Fibroblast of lung (primary cell): ENCODE data around the gene ZNF112. TPM values are rescaled to one million over a fixed set of nuclear protein-coding genes. Genes with fewer than 3 reads are reported as not detected.

Experiments used
- DNase-seq, 2 donors: peaks; one replicate each; pipeline versions ENCODE4 v3.0.0 to v3.0.0-alpha.2; 2010; ENCODE audit warnings: low read depth in 2 of 2
- H2AFZ ChIP-seq: 2 replicates; pipeline ENCODE4 v1.5.1; 2012; ENCODE audit warnings: low read length, control low read depth, inconsistent platforms
- H3K27ac ChIP-seq: 2 replicates; pipeline ENCODE4 v1.5.1; 2011; ENCODE audit warnings: low read length, control low read depth; ENCODE audit not compliant: insufficient read depth
- H3K27me3 ChIP-seq: 2 replicates; pipeline ENCODE4 v1.5.1; 2011; ENCODE audit warnings: mild to moderate bottlenecking, low read length; ENCODE audit not compliant: control insufficient read depth, insufficient read depth
- H3K36me3 ChIP-seq: 2 replicates; pipeline ENCODE4 v1.5.1; 2011; ENCODE audit warnings: low read length; ENCODE audit not compliant: control insufficient read depth, insufficient read depth
- H3K4me1 ChIP-seq: 2 replicates; pipeline ENCODE4 v1.5.1; 2011; ENCODE audit warnings: low read length; ENCODE audit not compliant: control insufficient read depth, insufficient read depth; ENCODE audit errors: extremely low read depth
- H3K4me2 ChIP-seq: 2 replicates; pipeline ENCODE4 v1.5.1; 2011; ENCODE audit warnings: low read length, control low read depth; ENCODE audit not compliant: insufficient read depth; ENCODE audit errors: extremely low read depth
- H3K4me3 ChIP-seq, 4 experiments: fragments of 200-600 bp in 1 of 4; sonication (generic) in 1 of 4; replicated peaks in 1 of 4; 2 replicates each; pipeline ENCODE4 v1.5.1; 2011 to 2016; ENCODE audit warnings: low read length in 4 of 4, low read depth in 3 of 4, mild to moderate bottlenecking in 3 of 4, control low read depth in 2 of 4, inconsistent platforms in 1 of 4, mixed read lengths in 1 of 4; ENCODE audit not compliant: insufficient read depth in 1 of 4; ENCODE audit errors: control extremely low read depth in 1 of 4
- H3K79me2 ChIP-seq: 2 replicates; pipeline ENCODE4 v1.5.1; 2012; ENCODE audit warnings: mild to moderate bottlenecking, low read length, inconsistent platforms; ENCODE audit not compliant: control insufficient read depth, insufficient read depth
- H3K9ac ChIP-seq: 2 replicates; pipeline ENCODE4 v1.5.1; 2011; ENCODE audit warnings: mild to moderate bottlenecking, low read length, control low read depth; ENCODE audit not compliant: insufficient read depth
- H3K9me3 ChIP-seq: 2 replicates; pipeline ENCODE4 v1.5.1; 2012; ENCODE audit warnings: low read depth, low read length; ENCODE audit not compliant: control insufficient read depth, insufficient read depth
- H4K20me1 ChIP-seq: 2 replicates; pipeline ENCODE4 v1.5.1; 2011; ENCODE audit warnings: low read length; ENCODE audit not compliant: control insufficient read depth, insufficient read depth; ENCODE audit errors: extremely low read depth
- CTCF ChIP-seq, 2 donors: IDR thresholded peaks in 1 of 2; conservative IDR thresholded peaks in 1 of 2; 1 replicate in 1 of 2; 2 replicates in 1 of 2; pipeline ENCODE4 v1.5.1; 2011 to 2012; ENCODE audit warnings: low read length in 2 of 2, control low read depth in 1 of 2, inconsistent platforms in 1 of 2, low read depth in 1 of 2, mild to moderate bottlenecking in 1 of 2
- EZH2 ChIP-seq: IDR thresholded peaks from 2 replicates; pipeline ENCODE4 v1.5.1; 2012; ENCODE audit warnings: low read length, control low read depth, mild to moderate bottlenecking; ENCODE audit errors: missing control alignments
- polyA plus RNA-seq, 2 donors: library from polyadenylated mRNA; depleted of rRNA in 1 of 2; stranded (reverse) in 1 of 2; unstranded in 1 of 2; fragments of >200 nt; gene quantifications; 2 replicates each; pipeline ENCODE4 v1.2.1, GENCODE V29; 2011 to 2012; ENCODE audit warnings: missing spikeins in 1 of 2
- total RNA-seq: library from RNA; depleted of rRNA; stranded (reverse); fragments of >200 nt; gene quantifications from 2 replicates; pipeline ENCODE4 v1.2.1, GENCODE V29; 2014

Gene ZNF112
- total and polyA plus RNA-seq, 2 donors (not counting 1 experiment from before 2014, with no cell fraction given): 4.9 to 9.1 TPM

- Histone ChIP-seq H3K4me2 (no peak overlapping the region), H3K9ac (no peak overlapping the region), H3K4me3 (no peak overlapping the region), H3K27ac (no peak overlapping the region), H3K36me3 (no peaks in the 10 kb centered on the region), H3K4me1 (no peaks in the 10 kb centered on the region), H2AFZ (no peak overlapping the region), H4K20me1 (no peaks in the 10 kb centered on the region), H3K27me3 (no peaks in the 10 kb centered on the region), H3K9me3 (no peaks in the 10 kb centered on the region), H3K79me2 (peaks cover 2% of the 10 kb centered on the region)
- no peak for TF ChIP-seq EZH2
- no peak for TF ChIP-seq CTCF (conservative IDR thresholded peaks at IDR 0.05 in 1 of 2, IDR thresholded peaks at IDR 0.05 in 1 of 2; ENCODE audit: low read depth in 1 of 2, low read length in 2 of 2)
- DNase-seq: no peak
Measured at GRCh38 chr19:44346556-44346955, 9.9 kb downstream of the ZNF112 start.

- H3K79me2 ChIP-seq: peaks cover 2% of the 10 kb centered on the region
Measured at GRCh38 chr19:44345959-44346358, 10.5 kb downstream of the ZNF112 start.

GRCh38 chr19:44344255-44344654, 12.2 kb downstream of the ZNF112 start:
- H3K27me3 ChIP-seq: no peaks in the 10 kb centered on the region
- H3K79me2 ChIP-seq: peaks cover 2% of the 10 kb centered on the region
- H2AFZ ChIP-seq: no peak overlapping the region
- DNase-seq: no peak
- TF ChIP-seq EZH2 (no peak), CTCF (conservative IDR thresholded peaks at IDR 0.05 in 1 of 2, IDR thresholded peaks at IDR 0.05 in 1 of 2; ENCODE audit: low read depth in 1 of 2, low read length in 2 of 2) (no peak)
- no peak overlapping the region for H3K27ac ChIP-seq
- H3K4me1 ChIP-seq: no peaks in the 10 kb centered on the region
- no peak overlapping the region for H3K4me3 ChIP-seq
- H3K36me3 ChIP-seq: no peaks in the 10 kb centered on the region
- no peaks in the 10 kb centered on the region for H3K9me3 ChIP-seq
- H4K20me1 ChIP-seq: no peaks in the 10 kb centered on the region
- no peak overlapping the region for H3K4me2 ChIP-seq
- no peak overlapping the region for H3K9ac ChIP-seq

More at GRCh38 chr19:44345959-44346358, 10.5 kb downstream of the ZNF112 start:
- Histone ChIP-seq H3K36me3 (no peaks in the 10 kb centered on the region), H3K4me2 (no peak overlapping the region), H3K9me3 (no peaks in the 10 kb centered on the region), H4K20me1 (no peaks in the 10 kb centered on the region), H3K4me3 (no peak overlapping the region), H2AFZ (no peak overlapping the region), H3K27me3 (no peaks in the 10 kb centered on the region), H3K4me1 (no peaks in the 10 kb centered on the region), H3K27ac (no peak overlapping the region), H3K9ac (no peak overlapping the region)
- no peak for TF ChIP-seq CTCF (conservative IDR thresholded peaks at IDR 0.05 in 1 of 2, IDR thresholded peaks at IDR 0.05 in 1 of 2; ENCODE audit: low read depth in 1 of 2, low read length in 2 of 2)
- TF ChIP-seq EZH2: no peak
- peak in 1 of 2 donors; percentile 9 for DNase-seq
